GM10266 (cell line): Measurements from ENCODE around the gene CALHM6.

Source experiments
- DNase-seq: peaks from one replicate; pipeline ENCODE4 v3.0.0; 2012; ENCODE audit errors: extremely low spot score
- CTCF ChIP-seq: IDR thresholded peaks from 2 replicates; pipeline ENCODE4 v1.5.1; 2012; ENCODE audit warnings: mild to moderate bottlenecking, low read depth; ENCODE audit not compliant: control insufficient read depth, insufficient read depth; ENCODE audit errors: missing control alignments

The CALHM6 gene

DNA sequence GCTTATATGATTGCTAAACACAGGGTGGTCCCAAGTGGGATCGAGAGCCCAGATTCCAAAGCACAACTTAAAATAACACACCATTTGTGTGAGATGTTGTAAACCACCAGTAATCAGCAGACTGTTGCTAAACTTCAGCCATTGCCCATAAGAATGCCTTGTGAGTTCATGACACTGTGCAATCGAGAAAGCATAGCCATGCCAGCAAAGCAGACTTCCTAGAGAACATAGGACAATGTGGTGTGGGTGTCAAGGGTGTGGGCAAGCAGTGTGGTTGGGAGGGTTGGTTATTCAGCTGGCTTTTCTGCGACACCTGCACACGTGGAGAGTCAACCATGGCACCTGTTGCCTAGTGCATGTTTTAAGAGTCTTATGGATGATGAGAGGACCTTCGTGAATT lies 16.1 kb upstream of the CALHM6 start:
- no peak for TF ChIP-seq CTCF
- no peak for DNase-seq

- no peak for DNase-seq
These were observed 14.8 kb upstream of the CALHM6 start for GRCh38 chr6:116446399-116446798.

DNA sequence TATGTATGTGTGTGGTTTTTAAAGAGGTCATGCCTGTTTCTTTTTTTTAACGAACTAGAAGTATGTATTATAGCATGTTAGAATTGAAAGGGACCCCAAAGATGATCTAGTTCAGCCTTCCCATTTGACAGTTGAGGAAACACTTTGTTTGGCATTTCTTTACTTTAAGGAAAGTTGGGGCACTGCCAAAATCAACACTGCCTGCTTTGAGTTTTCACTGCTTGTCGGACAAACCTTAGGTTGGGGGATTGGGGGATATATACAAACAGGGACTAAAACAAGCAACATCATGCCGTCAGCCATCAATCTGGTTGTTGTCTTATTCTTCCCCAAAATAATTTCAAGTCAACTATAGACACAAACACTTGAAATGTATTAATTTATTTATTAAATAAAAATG lies 14.1 kb upstream of the CALHM6 start:
- no peak for DNase-seq
- no peak for TF ChIP-seq CTCF

More at GRCh38 chr6:116446399-116446798, 14.8 kb upstream of the CALHM6 start:
- no peak for TF ChIP-seq CTCF

DNA sequence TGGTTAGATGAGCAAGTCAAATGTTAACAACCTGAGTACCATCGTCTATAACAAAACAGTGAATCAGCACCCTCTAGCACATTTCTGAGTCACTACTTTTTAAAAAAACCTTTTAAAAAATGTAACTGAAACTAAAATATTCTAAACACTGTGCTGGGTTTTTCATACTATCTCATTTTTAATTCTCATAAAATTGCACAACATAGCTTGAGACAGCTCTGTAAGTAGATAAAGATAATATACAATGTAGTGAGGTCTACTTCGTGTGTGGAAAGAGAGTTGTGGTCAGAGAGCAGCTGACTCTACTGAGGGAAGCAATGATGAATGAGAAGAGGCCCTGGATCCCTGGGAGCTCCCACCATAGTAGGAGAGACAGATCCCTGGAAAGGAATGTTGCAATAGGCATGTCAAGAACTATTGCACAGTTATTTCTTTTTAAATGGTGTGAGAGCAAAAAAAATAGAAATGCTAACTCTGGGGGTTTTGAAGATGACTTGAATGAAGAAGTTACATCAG lies 13.6 kb upstream of the CALHM6 start:
- no peak for DNase-seq

GRCh38 chr6:116449565-116449964 lies 11.6 kb upstream of the CALHM6 start:
- TF ChIP-seq CTCF = no peak
- DNase-seq = no peak

More for the DNA sequence above, 13.6 kb upstream of the CALHM6 start:
- TF ChIP-seq CTCF = peak; percentile 29

DNA sequence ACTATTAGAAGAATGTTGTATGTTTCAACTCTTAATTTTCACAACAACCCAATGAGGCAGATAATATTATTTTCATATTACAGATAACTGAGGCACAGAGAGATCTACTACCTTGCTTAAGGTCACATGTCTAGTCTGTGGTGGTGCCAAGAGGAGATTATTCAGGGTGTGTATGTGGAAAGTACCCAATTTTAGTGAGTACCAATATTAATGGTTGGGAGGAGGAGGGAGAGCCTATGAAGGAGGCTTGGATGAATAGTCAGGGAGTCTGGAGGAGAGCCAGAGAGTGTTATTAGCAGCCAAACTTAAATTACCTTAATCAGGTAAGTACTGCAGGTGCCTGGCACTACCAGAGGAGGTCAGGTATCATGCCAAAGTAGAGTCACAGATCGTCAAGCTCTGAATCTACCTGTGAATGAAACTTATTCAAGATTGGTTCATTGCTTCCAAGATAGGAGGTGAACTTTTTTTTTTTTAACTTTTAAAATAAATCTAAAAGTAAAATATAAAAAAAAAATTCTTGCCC lies 10.9 kb upstream of the CALHM6 start:
- no peak for DNase-seq
- TF ChIP-seq CTCF = no peak

DNA sequence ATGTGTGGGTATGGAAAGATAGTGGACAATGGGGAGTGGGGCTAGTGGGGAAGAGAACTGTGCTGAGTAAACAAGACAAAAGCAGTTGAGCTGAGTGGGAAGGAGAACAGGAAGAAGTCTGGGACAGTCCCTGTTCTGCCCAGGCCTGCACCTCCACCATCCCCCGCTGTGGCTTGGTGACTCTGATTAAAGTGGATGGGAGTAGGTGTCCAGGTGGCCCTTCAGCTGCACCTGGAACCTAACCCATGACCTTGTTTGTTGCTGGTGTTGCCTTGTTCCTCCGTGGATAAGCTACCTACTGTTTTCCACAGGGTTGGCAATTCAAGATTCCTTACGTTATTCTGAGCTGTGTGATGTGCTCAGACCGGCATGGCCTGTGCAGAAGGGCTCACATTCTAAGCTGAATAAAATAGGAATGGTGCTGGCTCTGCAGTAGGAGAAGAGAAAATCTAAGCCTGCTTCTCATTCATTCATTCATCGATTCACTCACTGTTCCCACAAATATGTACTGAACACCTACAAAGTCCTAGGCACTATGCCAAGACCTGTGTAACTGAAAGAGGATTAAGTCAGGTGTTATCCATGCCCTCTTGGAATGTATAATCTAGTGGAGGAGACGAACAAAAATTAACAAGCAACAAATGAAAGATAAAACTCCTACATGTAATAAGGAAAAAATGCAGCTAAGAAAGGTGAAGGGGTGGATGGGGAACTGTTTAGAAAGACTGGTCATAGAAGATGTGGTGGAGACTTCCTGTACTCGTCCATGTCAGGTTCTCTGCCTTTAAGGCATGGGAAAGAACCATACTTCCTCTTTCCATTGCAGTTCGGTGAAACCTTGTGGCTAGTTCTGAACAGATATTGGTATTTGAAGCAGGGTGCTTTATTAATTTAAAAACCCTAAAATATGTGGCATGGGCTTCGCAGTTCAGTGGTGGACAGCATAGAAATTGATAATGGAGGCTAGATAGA lies 10.1 kb upstream of the CALHM6 start:
- TF ChIP-seq CTCF = no peak
- DNase-seq = peak; percentile 43
